ENCODE measurements around the gene NFIX. TPM values are rescaled to one million over a fixed set of nuclear protein-coding genes. Genes with fewer than 3 reads are reported as not detected.

NFIX gene
- total RNA-seq, 1 donor from 2014 or later: 41.6 TPM

- no peak for FAIRE-seq
Observed at GRCh38 chr19:13031917-13032623, 36.8 kb downstream of the NFIX start.

GRCh38 chr19:13032837-13033236, 37.6 kb downstream of the NFIX start:
- no peak for DNase-seq (ENCODE audit: low spot score in 2 of 2)
- no peak for FAIRE-seq

More at GRCh38 chr19:13031917-13032623, 36.8 kb downstream of the NFIX start:
- no peak for DNase-seq (ENCODE audit: low spot score in 2 of 2)

- no peak for DNase-seq (ENCODE audit: low spot score in 2 of 2)
Observed at GRCh38 chr19:13033244-13033643, 38.0 kb downstream of the NFIX start.

GRCh38 chr19:13033819-13034611, 38.7 kb downstream of the NFIX start:
- DNase-seq (ENCODE audit: low spot score in 2 of 2) (no peak), FAIRE-seq (no peak)

More at GRCh38 chr19:13033244-13033643, 38.0 kb downstream of the NFIX start:
- no peak for FAIRE-seq

GRCh38 chr19:13034636-13035035, 39.4 kb downstream of the NFIX start:
- DNase-seq (ENCODE audit: low spot score in 2 of 2) (no peak), FAIRE-seq (no peak)

GRCh38 chr19:13035820-13036365, 40.6 kb downstream of the NFIX start:
- FAIRE-seq (no peak), DNase-seq (ENCODE audit: low spot score in 2 of 2) (no peak)

- FAIRE-seq (no peak), DNase-seq (ENCODE audit: low spot score in 2 of 2) (no peak)
Observed at GRCh38 chr19:13036366-13036976, 41.2 kb downstream of the NFIX start.

- no peak for FAIRE-seq
- DNase-seq (ENCODE audit: low spot score in 2 of 2): no peak
Observed at GRCh38 chr19:13037161-13037560, 41.9 kb downstream of the NFIX start.

GRCh38 chr19:13037731-13038130, 42.5 kb downstream of the NFIX start:
- no peak for DNase-seq (ENCODE audit: low spot score in 2 of 2)
- no peak for FAIRE-seq

- FAIRE-seq (no peak), DNase-seq (ENCODE audit: low spot score in 2 of 2) (no peak)
Observed at GRCh38 chr19:13038306-13039210, 43.3 kb downstream of the NFIX start.

GRCh38 chr19:13039211-13039789, 44.0 kb downstream of the NFIX start:
- no peak for FAIRE-seq
- DNase-seq (ENCODE audit: low spot score in 2 of 2): no peak

- no peak for DNase-seq (ENCODE audit: low spot score in 2 of 2)
- FAIRE-seq: no peak
Observed at GRCh38 chr19:13040232-13040947, 45.1 kb downstream of the NFIX start.

- FAIRE-seq (no peak), DNase-seq (ENCODE audit: low spot score in 2 of 2) (no peak)
Observed at GRCh38 chr19:13040948-13041292, 45.6 kb downstream of the NFIX start.

GRCh38 chr19:13042443-13043130, 47.3 kb downstream of the NFIX start:
- FAIRE-seq: no peak
- no peak for DNase-seq (ENCODE audit: low spot score in 2 of 2)

- FAIRE-seq (no peak), DNase-seq (ENCODE audit: low spot score in 2 of 2) (no peak)
Observed at GRCh38 chr19:13043285-13043684, 48.0 kb downstream of the NFIX start.

- no peak for DNase-seq (ENCODE audit: low spot score in 2 of 2)
- no peak for FAIRE-seq
Observed at GRCh38 chr19:13044231-13044836, 49.1 kb downstream of the NFIX start.

- DNase-seq (ENCODE audit: low spot score in 2 of 2): no peak
- FAIRE-seq: no peak
Observed at GRCh38 chr19:13045812-13046211, 50.5 kb downstream of the NFIX start.

- DNase-seq (ENCODE audit: low spot score in 2 of 2): no peak
Observed at GRCh38 chr19:13047374-13047773, 52.1 kb downstream of the NFIX start.

More at GRCh38 chr19:13047374-13047773, 52.1 kb downstream of the NFIX start:
- FAIRE-seq: no peak

Measured in frontal cortex (tissue), 4 donors.